Stimulated activated naive CD8-positive, alpha-beta T cell treated with anti-CD3 and anti-CD28 coated beads, Interleukin-15, Interleukin-2, amounts not matched to agents 100 ng/mL and 50 ng/mL, for 24 hours (primary cell): ENCODE results near the gene CTDNEP1.
"Not testable (repeated sequence)": the region's sequence is repeated elsewhere in the genome, so short reads cannot be mapped to it uniquely, and the experiment has no call there.

Source experiments
- H3K27ac Mint-ChIP-seq: one replicate; pipeline ENCODE4 v1.8.0; 2021; ENCODE audit warnings: mild to moderate bottlenecking, mixed read lengths
- H3K27me3 Mint-ChIP-seq: one replicate; pipeline ENCODE4 v1.8.0; 2021; ENCODE audit warnings: mixed read lengths
- H3K36me3 Mint-ChIP-seq: one replicate; pipeline ENCODE4 v1.8.0; 2021; ENCODE audit warnings: low read depth, mixed read lengths
- H3K4me1 Mint-ChIP-seq: one replicate; pipeline ENCODE4 v1.8.0; 2021; ENCODE audit warnings: low read depth, mixed read lengths
- H3K4me3 Mint-ChIP-seq: one replicate; pipeline ENCODE4 v1.8.0; 2021; ENCODE audit warnings: mild to moderate bottlenecking, mixed read lengths
- H3K9me3 Mint-ChIP-seq: one replicate; pipeline ENCODE4 v1.8.0; 2021; ENCODE audit warnings: mixed read lengths

CTDNEP1 gene

DNA sequence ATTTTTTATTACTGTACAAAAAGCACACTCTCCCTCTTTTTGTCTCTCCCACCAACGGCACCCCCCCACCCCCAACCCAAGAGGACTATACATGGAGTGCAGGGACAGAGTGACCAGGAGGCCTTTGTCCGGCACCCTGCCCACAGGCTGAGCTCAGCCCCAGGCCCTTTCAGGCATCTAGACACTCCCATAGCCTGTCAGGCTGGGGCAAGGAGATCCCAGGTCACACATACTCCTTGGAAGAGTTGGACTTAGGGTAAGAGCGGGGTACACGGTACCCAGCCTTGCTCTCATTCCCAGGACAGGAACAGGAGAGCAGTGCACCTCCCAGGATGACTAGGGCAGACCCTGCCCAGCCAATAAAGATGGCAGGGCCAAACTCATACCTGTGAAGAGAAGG, 8.6 kb upstream of the CTDNEP1 start:
- no peak overlapping the region for H3K4me3 Mint-ChIP-seq
- peaks cover 24% of the 10 kb centered on the region for H3K36me3 Mint-ChIP-seq
- peaks cover 16% of the 10 kb centered on the region for H3K27me3 Mint-ChIP-seq
- H3K4me1 Mint-ChIP-seq, result peaks cover 41% of the 10 kb centered on the region
- H3K27ac Mint-ChIP-seq, result no peak overlapping the region
- no peaks in the 10 kb centered on the region for H3K9me3 Mint-ChIP-seq

DNA sequence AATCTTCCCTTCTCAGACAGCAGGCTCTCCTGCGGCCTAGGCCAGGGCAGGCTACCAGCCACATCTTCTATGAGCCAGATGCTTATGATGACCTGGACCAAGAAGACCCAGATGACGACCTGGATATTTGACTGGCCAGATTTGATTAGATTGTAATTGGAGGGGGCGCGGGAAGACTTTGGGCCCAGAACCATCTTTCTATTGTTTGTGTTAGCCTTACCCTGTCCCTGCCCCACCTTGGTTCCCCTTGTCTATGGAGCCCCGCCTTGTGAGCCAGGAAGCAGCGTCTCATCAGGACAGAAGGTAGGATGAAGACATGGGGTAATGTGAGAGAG, 8.0 kb upstream of the CTDNEP1 start:
- Mint-ChIP-seq H3K27me3 (peaks cover 16% of the 10 kb centered on the region), H3K27ac (no peak overlapping the region), H3K36me3 (peaks cover 30% of the 10 kb centered on the region), H3K9me3 (no peaks in the 10 kb centered on the region), H3K4me1 (peaks cover 46% of the 10 kb centered on the region), H3K4me3 (no peak overlapping the region)

DNA sequence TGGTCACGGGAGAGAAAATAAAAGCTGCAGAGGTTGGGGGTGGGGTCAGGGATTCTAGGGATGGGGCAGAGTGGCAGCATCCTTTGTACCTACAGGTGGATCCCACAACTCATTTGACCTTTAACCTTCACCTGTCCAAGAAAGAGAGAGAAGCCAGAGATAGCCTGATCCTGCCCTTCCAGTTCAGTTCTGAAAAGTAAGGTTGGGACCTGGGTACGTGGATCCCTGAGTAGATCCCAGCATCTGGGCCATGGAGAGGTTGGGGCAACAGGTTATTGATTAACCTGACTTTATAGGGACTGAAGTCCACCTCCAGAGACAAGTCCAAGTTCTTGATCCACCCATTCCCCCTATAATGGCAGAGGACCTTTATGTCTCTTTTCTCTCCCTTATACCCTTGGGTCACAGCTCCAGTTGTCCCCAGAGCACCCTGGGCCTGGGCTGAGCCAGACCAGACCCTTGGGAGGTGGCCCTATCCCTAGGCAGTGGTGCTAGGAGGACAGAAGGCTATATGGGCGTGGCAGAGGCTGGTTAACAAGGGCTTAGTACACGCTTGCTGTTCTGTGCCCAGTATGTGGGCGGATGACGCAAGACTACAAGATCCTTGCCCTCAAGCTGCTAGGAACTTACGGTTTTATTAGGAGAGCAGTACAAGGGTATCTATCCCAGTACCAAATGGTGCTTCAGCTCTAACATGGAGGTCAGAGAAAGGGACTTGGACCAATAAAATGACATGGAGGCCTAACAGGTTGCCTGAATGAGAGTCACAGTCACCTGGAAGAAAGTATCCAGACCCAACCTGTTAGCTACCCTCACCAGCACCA, 7.4 kb upstream of the CTDNEP1 start:
- H3K27me3 Mint-ChIP-seq, result peaks cover 14% of the 10 kb centered on the region
- peaks cover 36% of the 10 kb centered on the region for H3K36me3 Mint-ChIP-seq
- H3K9me3 Mint-ChIP-seq, result no peaks in the 10 kb centered on the region
- peaks cover 46% of the 10 kb centered on the region for H3K4me1 Mint-ChIP-seq
- H3K27ac Mint-ChIP-seq, result no peak overlapping the region
- H3K4me3 Mint-ChIP-seq, result no peak overlapping the region

DNA sequence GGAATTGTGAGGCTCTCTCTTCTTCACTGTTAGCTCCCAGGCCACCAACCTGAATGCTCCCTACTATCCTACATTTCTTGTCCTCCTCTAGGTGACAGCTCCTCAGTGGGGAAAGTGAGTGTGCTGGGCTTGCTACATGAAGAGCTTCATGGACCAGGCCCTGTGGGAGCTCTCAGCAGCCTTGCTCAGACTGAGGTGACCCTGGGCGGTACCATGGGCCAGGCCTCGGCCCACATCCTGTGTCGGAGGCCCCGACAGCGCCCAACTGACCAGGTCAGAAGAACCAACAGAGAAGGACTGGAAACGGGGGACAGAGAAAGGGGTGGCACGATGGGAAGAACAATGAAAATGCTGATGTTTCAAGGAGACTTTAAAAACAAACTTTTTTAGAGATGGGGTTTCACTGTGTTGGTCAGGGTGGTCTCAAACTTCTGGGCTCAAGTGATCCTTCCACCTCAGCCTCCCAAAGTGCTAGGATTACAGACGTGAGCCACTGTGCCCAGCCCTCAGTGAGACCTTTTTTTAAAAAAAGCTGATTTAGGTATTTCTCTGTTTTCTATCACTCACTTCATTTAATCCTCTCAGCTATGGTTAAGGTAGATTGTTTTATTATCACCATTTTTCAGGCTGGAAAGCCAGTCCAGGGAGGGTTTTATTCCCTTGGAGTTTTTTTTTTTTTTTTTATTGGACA, 5.4 kb upstream of the CTDNEP1 start:
- no peaks in the 10 kb centered on the region for H3K9me3 Mint-ChIP-seq
- peaks cover 45% of the 10 kb centered on the region for H3K36me3 Mint-ChIP-seq
- H3K4me3 Mint-ChIP-seq, result no peak overlapping the region
- H3K4me1 Mint-ChIP-seq, result peaks cover 47% of the 10 kb centered on the region
- H3K27me3 Mint-ChIP-seq, result no peaks in the 10 kb centered on the region
- H3K27ac Mint-ChIP-seq, result no peak overlapping the region

- Mint-ChIP-seq H3K36me3 (peaks cover 43% of the 10 kb centered on the region), H3K27ac (peak overlapping the region; percentile 13), H3K9me3 (no peaks in the 10 kb centered on the region), H3K4me1 (peaks cover 49% of the 10 kb centered on the region), H3K27me3 (no peaks in the 10 kb centered on the region), H3K4me3 (no peak overlapping the region)
These were observed 3.0 kb upstream of the CTDNEP1 start for GRCh38 chr17:7254511-7254910.

DNA sequence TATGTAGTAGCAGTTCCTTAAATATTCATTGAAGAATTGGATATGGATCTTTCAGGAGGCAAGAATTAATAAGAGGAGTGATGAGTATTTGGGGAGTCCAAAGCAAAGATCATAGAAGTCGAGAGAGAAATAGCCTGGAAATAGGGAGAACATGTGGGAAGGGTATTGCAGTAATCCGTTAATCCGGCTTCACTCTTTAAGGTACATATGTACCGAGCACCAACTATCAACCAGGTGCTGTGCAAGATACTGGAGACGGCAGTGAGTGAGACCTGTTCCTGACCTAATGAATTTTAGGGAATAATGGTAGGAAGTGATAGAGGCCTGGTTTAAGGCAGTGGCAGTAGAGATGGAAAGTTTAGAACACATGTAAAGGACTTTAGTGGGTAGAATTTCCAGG, 1.5 kb upstream of the CTDNEP1 start:
- H3K4me1 Mint-ChIP-seq, result peaks cover 60% of the 10 kb centered on the region

GRCh38 chr17:7252176-7253043, 876 bp upstream of the CTDNEP1 start, which contains the start of gene ELP5:
Gene ELP5, plus strand, starts transcription at chr17:7252215. Its CDS starts 336 bp downstream, at chr17:7252551.
- H3K9me3 Mint-ChIP-seq, result no peaks in the 10 kb centered on the region
- H3K4me3 Mint-ChIP-seq, result peak within 1 kb of the TSS; percentile 94
- H3K27ac Mint-ChIP-seq, result peak within 1 kb of the TSS; percentile 99
- H3K27me3 Mint-ChIP-seq, result no peaks in the 10 kb centered on the region
- H3K36me3 Mint-ChIP-seq, result peaks cover 40% of the 10 kb centered on the region
- peaks cover 64% of the 10 kb centered on the region for H3K4me1 Mint-ChIP-seq

More for the DNA sequence above, 1.5 kb upstream of the CTDNEP1 start:
- Mint-ChIP-seq H3K27ac (peak overlapping the region; percentile 99), H3K4me3 (peak overlapping the region; percentile 94), H3K27me3 (no peaks in the 10 kb centered on the region), H3K9me3 (no peaks in the 10 kb centered on the region), H3K36me3 (peaks cover 37% of the 10 kb centered on the region)

DNA sequence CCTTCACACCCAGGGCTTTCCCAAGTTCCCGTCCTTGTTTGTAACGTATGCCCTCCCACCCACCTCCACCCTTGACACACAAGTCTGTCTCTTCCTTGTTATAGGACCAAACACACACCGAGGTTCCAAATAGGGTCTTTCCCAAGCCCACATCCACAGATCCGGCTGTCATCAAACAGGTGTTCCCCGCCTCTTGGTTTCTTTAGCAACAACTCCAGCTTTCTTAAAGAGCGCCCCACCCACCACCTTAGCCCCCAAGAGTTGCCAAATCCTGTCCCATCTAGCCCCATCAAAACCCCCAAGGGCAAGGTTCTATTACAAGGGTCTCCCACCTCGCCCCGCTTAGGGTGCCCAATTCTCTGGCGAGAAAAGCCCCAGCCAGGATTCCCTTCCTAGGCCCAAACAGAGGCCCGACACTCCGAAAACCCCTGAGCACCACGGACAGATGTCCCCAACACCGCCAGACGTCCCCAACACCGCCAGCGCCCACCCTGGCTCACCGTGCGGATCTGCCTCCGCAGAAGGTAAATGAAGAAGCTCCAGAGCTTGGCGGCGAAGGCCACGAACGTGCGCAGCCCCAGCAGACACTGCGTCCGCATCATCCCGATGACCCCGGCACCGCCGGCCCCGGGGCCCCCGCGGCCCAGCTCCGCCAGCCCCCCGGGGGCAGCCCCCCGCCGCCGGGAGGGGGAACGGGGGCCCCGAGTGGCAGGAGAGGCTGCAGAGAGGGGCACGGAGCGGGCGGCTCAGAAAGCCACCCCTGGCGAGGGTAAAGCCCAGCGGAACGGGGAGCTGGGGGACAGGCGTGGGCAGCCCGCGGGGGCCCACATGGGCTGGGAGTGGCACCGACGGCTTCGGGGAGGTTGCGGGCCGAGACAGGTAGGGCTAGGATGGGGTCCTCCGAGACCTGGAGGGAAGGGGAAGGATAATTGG, 573 bp downstream of the CTDNEP1 start:
- Mint-ChIP-seq H3K9me3 (no peaks in the 10 kb centered on the region), H3K36me3 (peaks cover 36% of the 10 kb centered on the region), H3K27ac (peak overlapping the region; percentile 99), H3K4me1 (peaks cover 57% of the 10 kb centered on the region), H3K27me3 (no peaks in the 10 kb centered on the region), H3K4me3 (peak overlapping the region; percentile 94)

DNA sequence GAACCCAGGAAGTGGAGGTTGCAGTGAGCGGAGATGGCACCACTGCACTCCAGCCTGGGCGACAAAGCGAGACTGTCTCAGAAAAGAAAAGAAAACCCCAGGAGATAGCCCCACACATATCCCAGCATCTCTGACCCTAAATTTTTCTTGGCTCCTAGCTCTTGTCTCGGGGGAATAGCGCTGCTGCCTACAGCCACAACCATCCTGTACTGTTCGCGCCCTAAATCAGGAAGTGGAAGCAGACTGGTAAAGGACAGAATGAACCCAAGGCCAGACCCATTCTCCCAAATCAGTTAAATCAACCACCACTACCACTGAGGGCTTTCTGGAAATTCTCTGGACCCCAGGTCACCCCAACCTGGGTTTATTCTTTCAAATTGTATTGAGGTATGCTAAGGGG, 1.7 kb downstream of the CTDNEP1 start:
- Mint-ChIP-seq H3K4me3 (peak overlapping the region; percentile 94), H3K4me1 (peaks cover 55% of the 10 kb centered on the region), H3K9me3 (no peaks in the 10 kb centered on the region), H3K27me3 (no peaks in the 10 kb centered on the region), H3K36me3 (peaks cover 37% of the 10 kb centered on the region), H3K27ac (peak overlapping the region; percentile 93)

GRCh38 chr17:7249214-7249613, 2.3 kb downstream of the CTDNEP1 start:
- Mint-ChIP-seq H3K4me1 (peaks cover 52% of the 10 kb centered on the region), H3K27ac (peak overlapping the region; percentile 9), H3K4me3 (peak overlapping the region; percentile 94), H3K27me3 (no peaks in the 10 kb centered on the region), H3K9me3 (no peaks in the 10 kb centered on the region), H3K36me3 (peaks cover 37% of the 10 kb centered on the region)

GRCh38 chr17:7248796-7249195, 2.7 kb downstream of the CTDNEP1 start:
- Mint-ChIP-seq H3K4me1 (peaks cover 48% of the 10 kb centered on the region), H3K9me3 (no peaks in the 10 kb centered on the region), H3K27me3 (no peaks in the 10 kb centered on the region), H3K4me3 (peak overlapping the region; percentile 9), H3K27ac (peak overlapping the region; percentile 9), H3K36me3 (peaks cover 37% of the 10 kb centered on the region)

DNA sequence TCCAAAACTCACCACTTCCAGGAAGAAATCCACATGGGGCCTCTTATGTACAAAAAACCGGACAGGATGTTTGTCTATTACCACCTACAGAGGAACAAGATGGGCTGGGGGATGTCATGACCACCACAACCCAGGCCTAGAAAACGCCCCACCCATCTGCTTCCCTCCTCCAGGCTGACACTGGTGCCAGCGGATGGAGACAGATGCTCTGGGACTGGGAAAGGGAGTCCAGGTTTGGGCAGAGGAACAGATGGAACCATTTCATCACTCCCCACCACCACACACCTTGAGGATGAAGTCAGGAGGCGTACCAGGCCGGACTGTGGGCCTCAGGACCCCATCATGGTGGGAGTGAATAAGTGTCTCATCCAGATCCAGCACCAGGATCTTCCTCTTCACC, 4.8 kb downstream of the CTDNEP1 start:
- no peaks in the 10 kb centered on the region for H3K9me3 Mint-ChIP-seq
- peak overlapping the region; percentile 32 for H3K27ac Mint-ChIP-seq

GRCh38 chr17:7243838-7244237, 7.7 kb downstream of the CTDNEP1 start:
- peaks cover 47% of the 10 kb centered on the region for H3K36me3 Mint-ChIP-seq
- not testable (repeated sequence) for H3K27ac Mint-ChIP-seq, H3K27me3 Mint-ChIP-seq, H3K9me3 Mint-ChIP-seq, H3K4me3 Mint-ChIP-seq
- H3K4me1 Mint-ChIP-seq, result peaks cover 48% of the 10 kb centered on the region

More for the DNA sequence above, 4.8 kb downstream of the CTDNEP1 start:
- Mint-ChIP-seq H3K27me3 (no peaks in the 10 kb centered on the region), H3K4me1 (peaks cover 46% of the 10 kb centered on the region), H3K36me3 (peaks cover 40% of the 10 kb centered on the region), H3K4me3 (no peak overlapping the region)

DNA sequence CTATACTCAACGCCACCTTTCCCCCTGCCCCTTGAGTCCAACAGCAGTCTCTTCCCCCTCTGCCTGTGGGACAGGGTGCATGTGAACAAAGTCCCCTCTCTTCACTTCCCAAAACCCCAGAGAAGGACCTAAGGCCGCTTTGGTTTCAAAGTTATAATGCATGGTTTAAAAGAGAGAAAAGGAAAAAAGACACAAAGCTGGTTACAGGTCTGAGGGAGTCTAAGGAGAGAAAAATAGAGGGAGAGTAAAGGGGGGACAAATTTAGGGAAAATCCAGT, 8.1 kb downstream of the CTDNEP1 start:
- H3K27ac Mint-ChIP-seq, result peak overlapping the region; percentile 80
- peak overlapping the region; percentile 94 for H3K4me3 Mint-ChIP-seq
- no peaks in the 10 kb centered on the region for H3K9me3 Mint-ChIP-seq
- no peaks in the 10 kb centered on the region for H3K27me3 Mint-ChIP-seq
- H3K4me1 Mint-ChIP-seq, result peaks cover 43% of the 10 kb centered on the region
- H3K36me3 Mint-ChIP-seq, result peaks cover 47% of the 10 kb centered on the region
